ENCODE measurements around the gene PRM2.

Gene PRM2

GRCh38 chr16:11315510-11315909 is 39.2 kb upstream of the PRM2 start:
- Histone ChIP-seq H3K27me3 (ENCODE audit: control insufficient read depth, insufficient read depth, low read length, poor library complexity, severe bottlenecking) (peaks cover 8% of the 10 kb centered on the region), H3K4me1 (ENCODE audit: control insufficient read depth, insufficient read depth, low read length) (peaks cover 9% of the 10 kb centered on the region), H3K36me3 (ENCODE audit: control insufficient read depth, insufficient read depth, low read length) (no peaks in the 10 kb centered on the region), H3K9me3 (ENCODE audit: control insufficient read depth, low read length) (no peaks in the 10 kb centered on the region), H3K4me3 (ENCODE audit: insufficient read depth, low read depth, low read length) (no peak overlapping the region), H3K27ac (ENCODE audit: insufficient read depth, low read depth, low read length, poor library complexity, severe bottlenecking) (no peak overlapping the region)
- WGBS, 2 experiments = 2 to 3% methylated on average over 13 of the region's 13 CpGs

GRCh38 chr16:11314309-11314894 is 38.1 kb upstream of the PRM2 start:
- no peaks in the 10 kb centered on the region for H3K36me3 ChIP-seq (ENCODE audit: control insufficient read depth, insufficient read depth, low read length)
- no peak overlapping the region for H3K27ac ChIP-seq (ENCODE audit: insufficient read depth, low read depth, low read length, poor library complexity, severe bottlenecking)
- peaks cover 8% of the 10 kb centered on the region for H3K27me3 ChIP-seq (ENCODE audit: control insufficient read depth, insufficient read depth, low read length, poor library complexity, severe bottlenecking)
- H3K4me3 ChIP-seq (ENCODE audit: insufficient read depth, low read depth, low read length) = no peak overlapping the region
- 93% methylated on average over 8 of the region's 8 CpGs for WGBS, 2 experiments
- no peaks in the 10 kb centered on the region for H3K9me3 ChIP-seq (ENCODE audit: control insufficient read depth, low read length)
- peaks cover 9% of the 10 kb centered on the region for H3K4me1 ChIP-seq (ENCODE audit: control insufficient read depth, insufficient read depth, low read length)

GRCh38 chr16:11313493-11314308 is 37.4 kb upstream of the PRM2 start:
- Histone ChIP-seq H3K27me3 (ENCODE audit: control insufficient read depth, insufficient read depth, low read length, poor library complexity, severe bottlenecking) (peaks cover 8% of the 10 kb centered on the region), H3K9me3 (ENCODE audit: control insufficient read depth, low read length) (no peaks in the 10 kb centered on the region), H3K27ac (ENCODE audit: insufficient read depth, low read depth, low read length, poor library complexity, severe bottlenecking) (no peak overlapping the region), H3K4me3 (ENCODE audit: insufficient read depth, low read depth, low read length) (no peak overlapping the region), H3K4me1 (ENCODE audit: control insufficient read depth, insufficient read depth, low read length) (peaks cover 9% of the 10 kb centered on the region), H3K36me3 (ENCODE audit: control insufficient read depth, insufficient read depth, low read length) (no peaks in the 10 kb centered on the region)
- 91 to 96% methylated on average over 7 to 9 of the region's 9 CpGs for WGBS, 2 experiments

- Histone ChIP-seq H3K9me3 (ENCODE audit: control insufficient read depth, low read length) (no peaks in the 10 kb centered on the region), H3K27ac (ENCODE audit: insufficient read depth, low read depth, low read length, poor library complexity, severe bottlenecking) (no peak overlapping the region), H3K36me3 (ENCODE audit: control insufficient read depth, insufficient read depth, low read length) (no peaks in the 10 kb centered on the region), H3K27me3 (ENCODE audit: control insufficient read depth, insufficient read depth, low read length, poor library complexity, severe bottlenecking) (peaks cover 8% of the 10 kb centered on the region), H3K4me3 (ENCODE audit: insufficient read depth, low read depth, low read length) (no peak overlapping the region), H3K4me1 (ENCODE audit: control insufficient read depth, insufficient read depth, low read length) (peaks cover 9% of the 10 kb centered on the region)
- 66% methylated on average over 7 to 8 of the region's 8 CpGs for WGBS, 2 experiments
Measured at GRCh38 chr16:11312718-11313492, 36.6 kb upstream of the PRM2 start.

GRCh38 chr16:11310997-11311561 is 34.8 kb upstream of the PRM2 start:
- H3K36me3 ChIP-seq (ENCODE audit: control insufficient read depth, insufficient read depth, low read length) = no peaks in the 10 kb centered on the region
- H3K27ac ChIP-seq (ENCODE audit: insufficient read depth, low read depth, low read length, poor library complexity, severe bottlenecking) = no peak overlapping the region
- H3K9me3 ChIP-seq (ENCODE audit: control insufficient read depth, low read length) = no peaks in the 10 kb centered on the region
- 92 to 95% methylated on average over 10 of the region's 10 CpGs for WGBS, 2 experiments
- H3K4me1 ChIP-seq (ENCODE audit: control insufficient read depth, insufficient read depth, low read length) = peaks cover 5% of the 10 kb centered on the region
- H3K4me3 ChIP-seq (ENCODE audit: insufficient read depth, low read depth, low read length) = no peak overlapping the region
- peaks cover 5% of the 10 kb centered on the region for H3K27me3 ChIP-seq (ENCODE audit: control insufficient read depth, insufficient read depth, low read length, poor library complexity, severe bottlenecking)

- H3K27me3 ChIP-seq (ENCODE audit: control insufficient read depth, insufficient read depth, low read length, poor library complexity, severe bottlenecking) = peaks cover 3% of the 10 kb centered on the region
- peaks cover 3% of the 10 kb centered on the region for H3K4me1 ChIP-seq (ENCODE audit: control insufficient read depth, insufficient read depth, low read length)
- WGBS, 2 experiments = 95% methylated on average over 3 of the region's 3 CpGs
- H3K9me3 ChIP-seq (ENCODE audit: control insufficient read depth, low read length) = no peaks in the 10 kb centered on the region
- H3K4me3 ChIP-seq (ENCODE audit: insufficient read depth, low read depth, low read length) = no peak overlapping the region
- H3K36me3 ChIP-seq (ENCODE audit: control insufficient read depth, insufficient read depth, low read length) = no peaks in the 10 kb centered on the region
- no peak overlapping the region for H3K27ac ChIP-seq (ENCODE audit: insufficient read depth, low read depth, low read length, poor library complexity, severe bottlenecking)
Measured at GRCh38 chr16:11310634-11310977, 34.3 kb upstream of the PRM2 start.

- H3K27ac ChIP-seq (ENCODE audit: insufficient read depth, low read depth, low read length, poor library complexity, severe bottlenecking) = no peak overlapping the region
- H3K4me3 ChIP-seq (ENCODE audit: insufficient read depth, low read depth, low read length) = no peak overlapping the region
- H3K36me3 ChIP-seq (ENCODE audit: control insufficient read depth, insufficient read depth, low read length) = no peaks in the 10 kb centered on the region
- peaks cover 2% of the 10 kb centered on the region for H3K27me3 ChIP-seq (ENCODE audit: control insufficient read depth, insufficient read depth, low read length, poor library complexity, severe bottlenecking)
- peaks cover under 1% of the 10 kb centered on the region for H3K4me1 ChIP-seq (ENCODE audit: control insufficient read depth, insufficient read depth, low read length)
- WGBS, 2 experiments = 91% methylated on average over 9 of the region's 9 CpGs
- H3K9me3 ChIP-seq (ENCODE audit: control insufficient read depth, low read length) = no peaks in the 10 kb centered on the region
Measured at GRCh38 chr16:11309895-11310633, 33.8 kb upstream of the PRM2 start.

GRCh38 chr16:11308493-11309283 is 32.4 kb upstream of the PRM2 start:
- Histone ChIP-seq H3K9me3 (ENCODE audit: control insufficient read depth, low read length) (no peaks in the 10 kb centered on the region), H3K36me3 (ENCODE audit: control insufficient read depth, insufficient read depth, low read length) (no peaks in the 10 kb centered on the region), H3K27ac (ENCODE audit: insufficient read depth, low read depth, low read length, poor library complexity, severe bottlenecking) (no peak overlapping the region), H3K4me1 (ENCODE audit: control insufficient read depth, insufficient read depth, low read length) (no peaks in the 10 kb centered on the region), H3K27me3 (ENCODE audit: control insufficient read depth, insufficient read depth, low read length, poor library complexity, severe bottlenecking) (no peaks in the 10 kb centered on the region), H3K4me3 (ENCODE audit: insufficient read depth, low read depth, low read length) (no peak overlapping the region)
- WGBS, 2 experiments = 80% methylated on average over 15 of the region's 15 CpGs
